Skeletal muscle satellite cell (primary cell): ENCODE measurements around the gene EXD1.

ENCODE experiments used
- H3K27me3 ChIP-seq: 2 replicates; pipeline ENCODE4 v1.7.0; 2013; ENCODE audit warnings: low read length; ENCODE audit not compliant: control insufficient read depth, insufficient read depth
- H3K36me3 ChIP-seq: 2 replicates; pipeline ENCODE4 v1.7.0; 2013; ENCODE audit warnings: mild to moderate bottlenecking, control low read depth, low read length; ENCODE audit not compliant: insufficient read depth
- H3K4me1 ChIP-seq: 2 replicates; pipeline ENCODE4 v1.7.0; 2013; ENCODE audit warnings: low read length; ENCODE audit not compliant: control insufficient read depth, insufficient read depth
- H3K4me2 ChIP-seq: 2 replicates; pipeline ENCODE4 v1.7.0; 2013; ENCODE audit warnings: mild to moderate bottlenecking, low read length
- H3K4me3 ChIP-seq: 2 replicates; pipeline ENCODE4 v1.7.0; 2013; ENCODE audit warnings: low read length
- H3K9ac ChIP-seq: 2 replicates; pipeline ENCODE4 v1.7.0; 2013; ENCODE audit warnings: mild to moderate bottlenecking, low read depth, low read length, moderate library complexity
- H3K9me3 ChIP-seq: replicated peaks from 2 replicates; pipeline ENCODE4 v1.7.0; 2013; ENCODE audit warnings: mild to moderate bottlenecking, control low read depth, low read length

EXD1 gene

DNA sequence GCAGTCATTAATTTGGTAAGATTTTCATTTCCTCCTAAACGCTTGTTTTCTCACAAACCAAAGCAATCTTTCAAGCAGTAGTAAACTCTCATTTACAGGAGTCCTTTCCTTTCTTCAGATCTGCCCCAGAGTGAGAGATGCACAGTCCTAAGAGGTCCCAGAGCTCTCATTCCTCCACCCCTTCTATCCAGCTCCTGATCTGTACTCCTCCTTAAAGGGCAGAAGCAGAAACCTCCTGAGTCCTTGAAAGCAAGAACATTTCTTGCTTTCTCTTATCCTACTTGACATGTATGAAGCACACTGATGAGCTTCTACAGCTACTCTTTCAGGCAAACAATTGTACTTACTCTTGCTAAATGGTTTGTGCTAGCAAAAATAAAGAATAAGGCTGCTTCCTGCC is 11.7 kb downstream of the EXD1 start:
- peaks cover 52% of the 10 kb centered on the region for H3K27me3 ChIP-seq
- H3K9me3 ChIP-seq = no peaks in the 10 kb centered on the region
- H3K9ac ChIP-seq = no peak overlapping the region
- H3K4me1 ChIP-seq = no peaks in the 10 kb centered on the region
- H3K4me3 ChIP-seq = no peak overlapping the region
- no peaks in the 10 kb centered on the region for H3K36me3 ChIP-seq
- H3K4me2 ChIP-seq = no peak overlapping the region

GRCh38 chr15:41215708-41216107 is 14.8 kb downstream of the EXD1 start:
- no peaks in the 10 kb centered on the region for H3K4me1 ChIP-seq
- no peak overlapping the region for H3K4me2 ChIP-seq
- H3K9ac ChIP-seq = no peak overlapping the region
- no peaks in the 10 kb centered on the region for H3K36me3 ChIP-seq
- no peak overlapping the region for H3K4me3 ChIP-seq
- H3K27me3 ChIP-seq = peaks cover 50% of the 10 kb centered on the region
- H3K9me3 ChIP-seq = no peaks in the 10 kb centered on the region

DNA sequence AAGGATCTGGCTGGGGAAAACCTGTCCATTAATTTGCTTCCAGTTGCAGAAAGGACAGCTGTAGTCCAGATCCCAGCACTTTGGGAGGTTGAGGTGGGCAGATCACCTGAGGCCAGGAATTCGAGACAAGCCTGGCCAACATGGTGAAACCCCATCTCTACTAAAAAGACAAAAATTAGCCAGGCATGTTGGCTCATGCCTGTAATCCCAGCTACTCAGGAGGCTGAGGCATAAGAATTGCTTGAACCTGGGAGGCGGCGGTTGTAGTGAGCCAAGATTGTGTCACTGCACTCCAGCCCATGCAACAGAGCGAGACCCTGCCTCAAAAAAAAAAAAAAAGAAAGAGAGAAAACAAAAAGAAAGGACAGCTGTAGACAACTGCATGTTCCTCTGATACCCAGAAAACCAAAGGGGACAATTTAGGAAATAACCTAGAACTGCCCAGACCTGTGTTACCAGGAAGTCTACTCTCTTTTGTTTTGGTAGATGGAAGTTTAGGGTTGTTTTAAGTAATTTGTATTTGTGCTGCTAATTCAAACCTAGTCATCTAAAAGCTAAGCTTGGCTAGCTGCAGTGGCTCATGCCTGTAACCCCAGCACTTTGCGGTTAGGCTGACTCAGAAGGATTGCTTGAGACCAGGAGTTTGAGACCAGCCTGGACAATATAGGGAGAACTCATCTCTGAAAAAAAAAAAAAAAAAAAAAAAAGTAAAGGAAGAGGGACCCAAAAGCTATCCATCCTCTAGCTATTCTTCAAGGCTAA is 22.7 kb downstream of the EXD1 start:
- Histone ChIP-seq H3K9ac (no peak overlapping the region), H3K27me3 (peaks cover 30% of the 10 kb centered on the region), H3K9me3 (no peaks in the 10 kb centered on the region), H3K36me3 (no peaks in the 10 kb centered on the region), H3K4me3 (no peak overlapping the region), H3K4me2 (no peak overlapping the region), H3K4me1 (no peaks in the 10 kb centered on the region)

DNA sequence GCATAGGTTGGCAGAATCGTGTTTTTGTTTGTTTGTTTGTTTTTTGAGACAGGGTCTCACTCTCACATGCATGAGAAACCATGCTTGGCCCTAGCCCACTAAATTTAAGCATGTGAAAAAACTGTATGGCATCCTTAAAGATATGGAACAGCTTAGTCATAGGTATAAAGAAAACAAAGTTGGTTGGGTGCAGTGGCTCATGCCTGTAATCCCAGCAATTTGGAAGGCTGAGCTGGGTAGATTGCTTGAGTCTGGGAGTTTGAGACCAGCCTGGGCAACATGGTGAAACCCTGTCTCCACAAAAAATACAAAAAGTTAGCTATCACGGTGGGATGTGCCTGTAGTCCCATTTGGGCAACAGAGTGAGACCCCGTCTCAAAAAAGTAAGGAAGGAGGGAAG is 25.2 kb downstream of the EXD1 start:
- Histone ChIP-seq H3K9ac (no peak overlapping the region), H3K4me1 (no peaks in the 10 kb centered on the region), H3K4me3 (no peak overlapping the region), H3K9me3 (no peaks in the 10 kb centered on the region), H3K4me2 (no peak overlapping the region), H3K36me3 (no peaks in the 10 kb centered on the region), H3K27me3 (peaks cover 14% of the 10 kb centered on the region)

DNA sequence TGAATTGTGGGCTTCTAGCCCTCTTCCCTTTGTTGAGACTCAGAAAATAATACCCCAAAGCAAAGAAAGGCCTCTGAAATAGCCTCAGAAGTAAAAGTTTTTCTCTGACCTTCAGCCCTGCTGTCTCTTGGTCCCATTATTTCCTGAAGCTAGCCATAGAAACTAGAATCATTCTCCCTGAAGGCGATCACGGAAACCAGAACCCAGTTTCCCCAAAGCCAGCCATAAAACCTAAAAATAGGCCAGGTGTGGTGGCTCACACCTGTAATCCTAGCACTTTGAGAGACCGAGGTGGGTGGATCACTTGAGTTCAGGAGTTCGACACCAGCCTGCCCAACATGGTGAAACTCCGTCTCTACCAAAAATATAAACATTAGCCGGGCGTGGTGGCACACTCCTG is 27.2 kb downstream of the EXD1 start:
- Histone ChIP-seq H3K9me3 (no peaks in the 10 kb centered on the region), H3K36me3 (no peaks in the 10 kb centered on the region), H3K4me1 (no peaks in the 10 kb centered on the region), H3K4me3 (no peak overlapping the region), H3K9ac (no peak overlapping the region), H3K4me2 (no peak overlapping the region), H3K27me3 (no peaks in the 10 kb centered on the region)

GRCh38 chr15:41199470-41199869 is 31.1 kb downstream of the EXD1 start:
- Histone ChIP-seq H3K27me3 (no peaks in the 10 kb centered on the region), H3K36me3 (no peaks in the 10 kb centered on the region), H3K4me1 (no peaks in the 10 kb centered on the region), H3K9me3 (no peaks in the 10 kb centered on the region), H3K9ac (no peak overlapping the region), H3K4me2 (no peak overlapping the region), H3K4me3 (no peak overlapping the region)

DNA sequence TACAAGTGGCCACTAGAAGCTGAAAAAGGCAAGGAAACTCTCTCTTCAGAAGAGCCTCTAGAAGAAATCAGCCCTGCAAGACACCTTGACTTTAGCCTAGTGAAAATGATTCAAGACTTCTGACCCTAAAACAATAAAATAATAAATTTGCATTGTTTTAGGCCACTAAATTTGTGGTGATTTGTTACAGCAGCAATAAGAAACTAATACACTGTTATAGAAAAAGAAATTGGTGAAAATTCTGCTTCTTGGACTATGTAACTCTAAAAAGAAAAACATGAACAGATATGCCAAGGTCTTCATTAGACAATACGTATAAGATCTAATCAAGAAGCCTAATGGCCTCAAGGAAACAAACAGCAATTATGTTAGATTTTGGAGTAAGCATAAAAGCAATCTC is 36.1 kb downstream of the EXD1 start:
- Histone ChIP-seq H3K4me2 (no peak overlapping the region), H3K36me3 (no peaks in the 10 kb centered on the region), H3K9ac (no peak overlapping the region), H3K4me3 (no peak overlapping the region), H3K4me1 (no peaks in the 10 kb centered on the region), H3K9me3 (no peaks in the 10 kb centered on the region), H3K27me3 (peaks cover 12% of the 10 kb centered on the region)

DNA sequence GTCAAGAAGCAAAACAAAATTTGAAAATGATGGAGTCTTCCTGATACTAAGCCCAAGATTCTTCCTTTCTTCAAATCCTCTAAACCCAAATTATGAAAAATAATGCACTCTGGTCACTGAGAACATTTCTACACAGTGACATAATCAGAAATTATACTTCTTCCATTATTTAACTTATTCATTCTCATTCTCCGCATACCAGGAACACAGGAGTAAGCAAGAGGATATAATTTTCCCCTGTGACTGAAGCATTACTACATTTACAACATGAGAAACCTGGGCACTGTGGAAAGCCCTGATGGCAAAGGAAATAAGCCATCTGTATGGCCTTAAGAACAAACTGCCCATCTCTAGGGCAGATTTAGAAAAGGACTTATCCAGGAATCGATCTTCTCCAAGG is 47.0 kb downstream of the EXD1 start:
- H3K4me2 ChIP-seq = no peak overlapping the region
- H3K27me3 ChIP-seq = peaks cover 4% of the 10 kb centered on the region
- H3K36me3 ChIP-seq = no peaks in the 10 kb centered on the region
- H3K4me3 ChIP-seq = no peak overlapping the region
- peaks cover 12% of the 10 kb centered on the region for H3K4me1 ChIP-seq
- no peak overlapping the region for H3K9ac ChIP-seq
- H3K9me3 ChIP-seq = no peaks in the 10 kb centered on the region

- no peak overlapping the region for H3K9ac ChIP-seq
- H3K4me1 ChIP-seq = peaks cover 12% of the 10 kb centered on the region
- H3K36me3 ChIP-seq = no peaks in the 10 kb centered on the region
- H3K4me2 ChIP-seq = no peak overlapping the region
- H3K4me3 ChIP-seq = no peak overlapping the region
- H3K9me3 ChIP-seq = no peaks in the 10 kb centered on the region
- H3K27me3 ChIP-seq = peaks cover 4% of the 10 kb centered on the region
Observed at GRCh38 chr15:41182266-41182665, 48.3 kb downstream of the EXD1 start.

- Histone ChIP-seq H3K4me1 (peaks cover 12% of the 10 kb centered on the region), H3K9me3 (no peaks in the 10 kb centered on the region), H3K36me3 (no peaks in the 10 kb centered on the region), H3K27me3 (peaks cover 4% of the 10 kb centered on the region), H3K9ac (no peak overlapping the region), H3K4me2 (no peak overlapping the region), H3K4me3 (no peak overlapping the region)
Observed at GRCh38 chr15:41180206-41180789, 50.3 kb downstream of the EXD1 start.

DNA sequence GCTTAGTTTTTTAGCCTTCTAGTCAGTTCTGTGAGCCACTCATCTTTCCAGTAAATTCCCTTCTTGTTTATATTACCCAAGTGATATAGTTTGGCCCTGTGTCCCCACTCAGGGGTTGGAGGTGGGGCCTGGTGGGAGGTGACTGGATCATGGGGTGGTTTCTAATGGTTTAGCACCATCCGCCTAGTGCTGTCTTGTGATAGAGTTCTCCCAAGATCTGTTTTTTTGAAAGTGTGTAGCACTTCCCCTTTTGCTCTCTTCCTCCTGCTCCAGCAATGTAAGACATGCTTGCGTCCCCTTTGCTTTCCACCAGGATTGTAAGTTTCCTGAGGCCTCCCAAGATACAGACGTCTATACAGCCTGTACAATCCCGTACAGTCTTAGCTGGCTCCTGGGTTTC is 60.8 kb downstream of the EXD1 start:
- Histone ChIP-seq H3K4me1 (no peaks in the 10 kb centered on the region), H3K36me3 (no peaks in the 10 kb centered on the region), H3K4me3 (no peak overlapping the region), H3K4me2 (no peak overlapping the region), H3K9ac (no peak overlapping the region), H3K27me3 (peaks cover 16% of the 10 kb centered on the region), H3K9me3 (no peaks in the 10 kb centered on the region)

- no peak overlapping the region for H3K4me3 ChIP-seq
- H3K4me2 ChIP-seq = no peak overlapping the region
Observed at GRCh38 chr15:41169086-41169485, 61.5 kb downstream of the EXD1 start.

More at GRCh38 chr15:41169086-41169485, 61.5 kb downstream of the EXD1 start:
- no peak overlapping the region for H3K9ac ChIP-seq
- no peaks in the 10 kb centered on the region for H3K9me3 ChIP-seq
- no peaks in the 10 kb centered on the region for H3K4me1 ChIP-seq
- H3K27me3 ChIP-seq = peaks cover 16% of the 10 kb centered on the region
- no peaks in the 10 kb centered on the region for H3K36me3 ChIP-seq
